HTERT RPE-1 (cell line): Measurements from ENCODE around the gene CCDC116.
"Not testable (repeated sequence)": the region's sequence is repeated elsewhere in the genome, so short reads cannot be mapped to it uniquely, and the experiment has no call there.

Source experiments
- in situ Hi-C: fragments of 300-500 bp; cut with MboI; formaldehyde crosslinking; loops from 4 replicates; pipeline ENCODE4 v1.14.3; 2020; ENCODE audit warnings: low sequenced_read_pairs

The CCDC116 gene

DNA sequence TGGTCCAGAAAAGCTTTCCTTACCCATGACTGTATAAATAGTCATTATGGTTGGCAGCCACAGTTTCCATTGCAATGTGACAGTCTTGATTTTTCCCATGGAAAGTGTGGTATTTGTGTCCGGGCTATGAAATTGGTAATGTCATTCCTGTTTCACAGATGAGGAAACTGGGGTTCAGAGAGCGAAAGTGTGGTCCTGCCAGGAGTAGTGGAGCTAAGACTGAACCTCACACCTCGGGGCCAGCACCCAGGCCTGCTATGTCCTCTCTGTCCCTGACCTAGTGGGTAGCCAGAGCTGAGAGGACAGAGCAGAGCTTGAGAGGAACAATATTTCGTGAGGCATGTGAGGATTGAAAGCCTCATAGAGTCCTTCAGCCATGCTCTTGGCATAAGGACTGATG is 1.5 kb upstream of the CCDC116 start:
- in situ Hi-C loops = no loop called here

DNA sequence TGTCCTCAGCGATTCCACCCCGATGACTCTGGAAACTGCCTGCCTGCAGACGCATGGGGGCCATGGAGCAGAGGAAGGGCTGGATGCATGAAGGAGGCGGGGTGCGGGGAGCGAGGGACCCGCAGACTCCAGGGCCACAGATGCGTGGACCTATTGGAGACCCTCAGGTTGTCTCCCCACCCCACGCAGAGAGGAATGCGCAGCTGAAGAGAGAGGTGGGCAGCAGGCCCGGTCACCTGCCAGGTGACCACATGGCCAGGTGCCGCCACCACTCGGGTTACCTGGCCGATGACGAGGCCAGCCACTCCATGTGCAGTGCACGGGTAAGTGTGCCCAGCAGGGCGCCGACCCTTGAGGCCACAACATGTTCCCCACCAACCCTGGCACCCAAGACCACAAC is 371 bp downstream of the CCDC116 start:
- in situ Hi-C loops = no loop called here

DNA sequence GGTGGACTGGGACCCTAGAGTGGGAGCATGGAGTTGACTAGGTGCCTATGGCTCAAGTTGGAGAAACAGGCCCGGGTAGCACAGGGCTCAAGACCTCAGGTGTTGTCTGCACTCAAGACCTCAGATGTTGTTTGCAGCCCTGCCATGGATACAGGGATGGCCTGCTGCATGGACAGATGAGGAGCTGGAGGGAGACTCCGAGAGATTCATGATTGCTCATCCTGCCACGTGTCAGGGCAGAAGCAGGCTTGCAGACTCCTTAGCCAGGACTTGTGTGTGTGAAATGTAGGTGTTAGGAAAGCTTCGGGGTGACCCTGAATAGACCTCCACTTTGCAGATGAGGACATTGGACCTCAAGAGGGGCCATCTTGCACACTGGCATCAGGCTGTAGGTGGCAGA is 921 bp downstream of the CCDC116 start:
- in situ Hi-C loops = no loop called here

DNA sequence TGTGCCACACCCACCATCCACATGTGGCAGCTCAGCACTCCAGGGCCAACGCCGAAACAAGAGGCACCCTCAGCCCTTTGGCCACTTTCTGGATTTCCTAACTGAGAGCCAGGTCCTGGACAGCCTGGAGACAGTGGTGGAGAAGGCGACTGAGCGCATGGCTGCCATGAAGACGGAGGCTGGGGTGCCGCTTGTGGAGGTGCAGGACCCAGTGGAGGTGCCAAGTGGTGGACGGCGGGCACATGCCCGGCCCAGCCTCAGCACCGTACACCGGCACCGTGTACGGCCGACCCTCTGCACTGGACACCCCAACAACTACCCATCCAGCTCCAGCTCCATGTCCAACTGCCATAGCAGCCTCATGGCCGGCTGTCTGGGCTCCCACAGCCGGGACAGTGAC is 1.5 kb downstream of the CCDC116 start:
- in situ Hi-C loops = no loop called here

DNA sequence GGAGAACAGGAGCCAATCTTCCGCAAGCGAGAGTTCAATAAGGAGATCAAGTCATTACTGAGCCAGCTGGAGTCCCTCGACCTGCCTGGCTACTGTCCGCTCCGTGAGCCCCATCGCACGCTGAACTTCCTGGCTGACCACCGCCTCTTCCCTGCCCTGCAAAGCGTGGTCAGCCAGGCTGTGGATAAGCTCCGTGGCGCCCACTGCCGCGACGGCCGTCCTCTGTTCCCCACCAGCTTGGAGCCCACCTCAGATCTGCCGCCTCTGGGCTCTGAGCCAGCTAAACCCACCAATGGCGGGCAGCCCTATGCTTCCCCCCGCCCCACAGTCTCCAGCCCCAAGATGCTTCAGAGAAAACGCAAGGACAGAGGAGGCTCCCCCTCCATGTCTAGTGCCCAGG is 2.3 kb downstream of the CCDC116 start:
- in situ Hi-C loops = no loop called here

DNA sequence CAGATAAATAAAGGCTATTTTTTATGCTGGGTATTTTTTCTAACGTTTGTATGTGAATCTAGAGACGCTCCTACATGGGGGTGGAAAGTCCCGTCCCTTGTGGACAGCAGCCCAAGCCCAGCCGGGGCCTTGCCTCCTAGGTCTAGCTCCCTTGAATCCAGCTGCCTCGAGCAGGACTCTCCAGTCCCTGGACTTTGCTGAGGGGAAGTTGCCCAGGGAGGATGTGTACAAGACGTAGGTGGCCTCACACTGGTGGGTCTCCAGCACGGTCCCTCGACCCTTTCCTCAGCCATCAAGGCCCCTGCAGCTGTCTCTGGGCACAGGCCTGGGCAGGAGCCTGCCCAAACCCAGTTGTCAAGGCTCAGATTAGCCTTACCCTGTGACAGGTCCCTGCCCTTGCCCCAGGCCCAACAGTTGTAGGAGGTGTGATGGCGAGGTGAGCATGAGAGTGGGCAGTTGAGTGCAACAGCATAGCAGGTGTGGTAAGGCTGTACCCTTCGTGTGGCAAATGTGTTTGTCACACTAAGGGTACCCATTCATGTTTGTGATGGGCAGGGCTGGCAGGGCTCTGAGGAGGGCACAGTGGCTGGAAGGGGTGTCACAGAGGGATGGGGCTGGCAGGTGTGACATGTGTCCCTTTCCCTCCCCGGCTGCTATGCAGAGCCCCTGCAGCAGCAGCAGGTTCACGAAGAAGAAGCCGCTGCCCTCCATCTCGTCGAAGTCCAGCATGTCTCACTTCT is 3.4 kb downstream of the CCDC116 start:
- in situ Hi-C loops = no loop called here

DNA sequence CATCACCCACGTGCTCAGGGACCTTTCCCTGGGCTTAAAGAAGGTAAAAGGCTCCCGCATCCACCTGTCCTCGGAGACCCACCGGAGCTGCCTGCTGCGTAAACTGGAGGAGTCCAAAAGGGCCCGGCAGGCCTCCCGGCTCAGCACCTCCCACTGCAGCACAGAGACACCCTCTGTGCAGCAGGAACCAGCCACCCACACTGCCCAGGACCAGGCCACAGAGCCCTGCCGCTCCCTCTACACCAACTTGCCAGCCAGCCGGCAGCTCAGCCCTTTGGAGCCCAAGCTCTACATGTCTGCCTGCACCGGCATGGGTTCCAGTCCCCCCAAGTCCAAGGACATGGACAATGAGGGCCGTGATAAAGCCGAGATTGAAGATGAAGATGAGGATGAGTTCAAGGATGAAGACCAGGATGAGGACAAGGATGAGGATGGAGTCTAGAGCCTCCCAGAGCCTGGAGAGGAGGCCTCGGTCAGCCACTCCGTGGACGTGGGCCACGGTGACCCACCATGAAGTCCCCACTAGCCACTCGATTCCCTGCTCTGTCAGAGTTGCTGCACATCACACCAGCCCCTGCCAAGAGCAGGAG is 4.2 kb downstream of the CCDC116 start:
- in situ Hi-C loops = no loop called here

DNA sequence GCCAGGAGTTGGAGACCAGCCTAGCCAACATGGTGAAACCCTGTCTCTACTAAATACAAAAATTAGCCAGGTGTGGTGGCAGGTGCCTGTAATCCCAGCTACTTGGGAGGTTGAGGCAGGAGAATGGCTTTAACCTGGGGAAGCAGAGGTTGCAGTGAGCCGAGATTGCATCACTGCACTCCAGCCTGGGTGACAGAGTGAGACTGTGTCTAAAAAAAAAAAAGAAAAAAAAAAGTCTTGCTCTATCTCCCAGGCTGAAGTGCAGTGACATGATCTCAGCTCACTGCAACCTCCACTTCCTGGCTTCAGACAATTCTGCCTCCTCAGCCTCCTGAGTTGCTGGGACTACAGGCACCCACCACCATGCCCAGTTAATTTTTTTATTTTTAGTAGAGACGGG is 4.9 kb downstream of the CCDC116 start:
- in situ Hi-C loops = not testable (repeated sequence)

DNA sequence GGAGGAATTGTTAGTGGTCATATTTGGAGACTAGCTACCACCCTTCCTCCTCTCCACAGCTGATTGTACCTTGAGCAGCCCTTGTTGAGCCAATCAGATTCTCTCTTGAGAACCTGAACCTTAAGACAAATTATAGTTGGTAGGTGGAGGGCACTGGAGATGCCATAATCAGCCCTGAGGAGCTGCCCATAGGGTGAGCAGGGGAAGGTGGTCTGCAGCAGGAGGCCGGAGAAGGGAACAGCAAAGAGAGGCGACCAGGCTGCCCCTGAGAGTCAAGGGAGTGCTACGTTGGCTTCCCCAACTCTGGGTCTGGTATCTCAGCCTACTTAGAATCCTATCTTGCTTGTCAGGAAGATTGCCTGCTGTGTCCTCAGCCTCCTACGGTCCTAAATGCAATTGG is 6.8 kb downstream of the CCDC116 start:
- in situ Hi-C loops = no loop called here

DNA sequence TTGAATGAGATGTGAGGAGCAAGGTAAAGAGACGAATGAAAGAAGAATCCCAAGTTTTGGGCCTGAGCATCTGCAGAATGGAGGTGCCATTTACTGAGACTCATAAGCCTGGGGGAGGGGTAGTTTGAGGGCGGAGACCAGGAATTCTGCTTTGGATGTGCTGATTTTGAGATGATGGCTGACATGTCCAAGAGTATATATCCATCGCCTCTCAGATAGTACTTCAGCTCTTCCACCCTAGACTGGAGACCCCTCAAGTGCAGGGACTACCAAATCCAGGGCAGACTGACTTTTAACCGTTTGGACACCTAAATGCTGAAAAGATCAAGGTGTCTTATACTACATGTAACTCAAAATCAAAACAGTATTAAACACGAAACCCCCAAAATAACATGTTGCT is 8.2 kb downstream of the CCDC116 start:
- in situ Hi-C loops = no loop called here

DNA sequence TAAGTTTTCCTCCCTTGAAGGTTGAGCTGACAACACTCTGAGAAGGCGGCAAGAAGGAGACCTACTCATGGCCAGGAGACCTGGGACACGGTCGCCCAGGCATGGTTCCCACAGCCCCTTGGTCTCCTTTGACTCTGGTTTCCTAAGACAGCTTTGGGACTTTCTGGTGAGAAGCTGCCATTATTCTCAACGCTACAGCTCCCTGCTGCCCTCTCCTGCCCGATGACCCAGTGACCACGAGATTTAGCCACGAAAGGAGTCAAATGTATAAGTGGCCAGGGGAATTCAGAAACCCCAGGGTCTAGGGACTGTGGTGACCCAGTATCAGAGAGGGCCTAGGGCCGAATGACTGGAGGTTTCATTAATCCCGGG is 8.8 kb downstream of the CCDC116 start:
- in situ Hi-C loops = no loop called here

DNA sequence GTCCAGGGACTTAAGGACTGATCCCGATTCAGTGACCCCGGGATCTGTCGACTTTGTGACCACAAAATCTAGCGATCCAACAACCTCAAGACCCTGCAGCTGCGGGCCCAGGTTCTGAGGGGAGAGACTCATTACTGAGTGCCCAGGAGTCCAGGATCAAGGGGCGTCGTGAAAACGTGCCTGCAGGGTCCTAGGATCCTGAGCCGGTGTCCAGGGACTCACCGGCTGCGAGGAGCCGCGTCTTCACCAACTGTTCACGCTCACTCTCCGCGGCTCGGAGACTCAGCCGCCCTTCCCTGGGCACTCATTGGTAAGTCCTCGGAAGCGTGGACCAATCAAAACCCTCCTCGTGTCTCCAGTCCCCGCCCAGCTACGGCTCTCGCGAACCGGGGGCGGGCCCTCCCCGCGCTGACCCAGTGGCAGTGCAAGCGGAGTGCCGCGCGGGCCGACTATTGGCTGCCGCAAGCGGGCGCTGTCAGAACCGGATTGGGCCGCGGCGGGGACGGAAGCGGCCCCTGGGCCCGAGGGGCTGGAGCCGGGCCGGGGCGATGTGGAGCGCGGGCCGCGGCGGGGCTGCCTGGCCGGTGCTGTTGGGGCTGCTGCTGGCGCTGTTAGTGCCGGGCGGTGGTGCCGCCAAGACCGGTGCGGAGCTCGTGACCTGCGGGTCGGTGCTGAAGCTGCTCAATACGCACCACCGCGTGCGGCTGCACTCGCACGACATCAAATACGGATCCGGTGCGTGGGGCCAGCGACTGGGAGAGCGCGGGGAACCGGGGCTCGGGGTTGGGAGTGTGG is 9.4 kb downstream of the CCDC116 start, which contains the start of gene SDF2L1:
Gene SDF2L1, plus strand, starts transcription at position 514 of the 795 bp plus-strand sequence. Its CDS starts 35 bp downstream, at position 549.
- in situ Hi-C loops = no loop called here

DNA sequence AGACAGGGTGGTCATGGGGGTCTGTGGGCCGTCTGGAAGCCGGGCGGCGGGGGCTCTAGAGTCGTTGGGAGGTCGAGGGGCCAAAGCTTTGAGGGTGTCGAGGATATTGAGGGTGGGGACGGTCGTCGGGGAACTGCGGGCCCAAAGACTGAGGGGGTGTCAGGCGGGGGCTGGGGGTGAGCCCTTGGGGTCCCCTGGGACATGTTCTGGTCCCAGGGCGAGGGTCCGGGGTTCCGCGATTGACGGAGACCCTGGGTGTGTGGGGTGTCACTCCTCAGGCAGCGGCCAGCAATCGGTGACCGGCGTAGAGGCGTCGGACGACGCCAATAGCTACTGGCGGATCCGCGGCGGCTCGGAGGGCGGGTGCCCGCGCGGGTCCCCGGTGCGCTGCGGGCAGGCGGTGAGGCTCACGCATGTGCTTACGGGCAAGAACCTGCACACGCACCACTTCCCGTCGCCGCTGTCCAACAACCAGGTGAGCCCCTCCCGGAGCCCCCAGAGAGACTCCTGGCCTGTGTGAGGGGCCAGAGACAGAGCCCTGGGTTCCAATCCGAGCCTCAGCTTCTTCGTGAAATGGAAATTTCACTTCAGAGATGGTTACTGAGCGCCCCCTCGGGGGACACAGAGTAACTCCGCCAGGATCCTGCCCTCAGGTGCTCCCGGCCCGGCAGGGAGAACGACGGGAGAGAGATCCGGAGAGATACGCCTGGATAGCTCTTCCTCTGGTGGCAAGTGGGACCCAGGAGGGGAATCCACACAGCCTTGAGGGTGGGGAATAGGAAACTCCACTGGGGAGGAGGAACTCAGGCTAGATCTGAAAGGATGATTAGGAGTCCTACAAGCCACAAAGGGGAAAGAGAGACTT is 10.3 kb downstream of the CCDC116 start:
- in situ Hi-C loops = no loop called here

DNA sequence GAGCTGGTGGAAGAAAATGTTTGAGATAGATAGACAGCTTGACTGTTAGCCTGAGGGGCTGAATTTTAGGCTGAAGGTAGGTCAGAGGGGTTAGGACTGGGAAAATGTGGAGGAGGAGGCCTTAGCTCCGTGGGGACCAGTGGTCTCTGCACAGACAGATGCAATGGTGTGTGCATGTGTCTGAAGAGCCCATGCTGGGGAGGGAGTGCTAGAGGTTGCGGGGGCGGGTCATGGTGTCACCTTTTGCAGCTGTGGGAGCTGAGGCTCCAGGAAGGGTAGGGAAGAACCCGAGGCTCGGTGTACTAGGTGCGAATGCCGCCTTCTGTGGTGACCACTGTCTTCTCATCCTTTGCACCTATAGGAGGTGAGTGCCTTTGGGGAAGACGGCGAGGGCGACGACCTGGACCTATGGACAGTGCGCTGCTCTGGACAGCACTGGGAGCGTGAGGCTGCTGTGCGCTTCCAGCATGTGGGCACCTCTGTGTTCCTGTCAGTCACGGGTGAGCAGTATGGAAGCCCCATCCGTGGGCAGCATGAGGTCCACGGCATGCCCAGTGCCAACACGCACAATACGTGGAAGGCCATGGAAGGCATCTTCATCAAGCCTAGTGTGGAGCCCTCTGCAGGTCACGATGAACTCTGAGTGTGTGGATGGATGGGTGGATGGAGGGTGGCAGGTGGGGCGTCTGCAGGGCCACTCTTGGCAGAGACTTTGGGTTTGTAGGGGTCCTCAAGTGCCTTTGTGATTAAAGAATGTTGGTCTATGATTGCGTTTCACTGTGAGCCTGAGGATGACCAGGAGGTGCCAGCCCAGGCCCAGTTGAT is 11.2 kb downstream of the CCDC116 start:
- in situ Hi-C loops = no loop called here

DNA sequence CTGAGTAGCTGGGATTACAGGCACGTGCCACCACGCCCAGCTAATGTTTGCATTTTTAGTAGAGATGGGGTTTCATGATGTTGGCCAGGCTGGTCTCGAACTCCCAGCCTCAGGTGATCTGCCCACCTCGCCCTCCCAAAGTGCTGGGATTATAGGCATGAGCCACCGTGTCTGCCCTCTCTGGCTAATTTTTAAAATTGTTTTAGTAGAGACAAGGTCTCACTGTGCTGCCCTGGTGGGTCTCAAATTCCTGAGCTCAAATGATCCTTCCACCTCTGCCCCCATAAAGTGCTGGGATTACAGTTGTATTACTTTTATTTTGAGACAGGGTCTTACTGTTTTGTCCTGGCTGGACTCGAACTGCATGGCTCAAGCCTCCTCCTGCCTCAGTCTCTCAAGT is 13.0 kb downstream of the CCDC116 start:
- in situ Hi-C loops = not testable (repeated sequence)

DNA sequence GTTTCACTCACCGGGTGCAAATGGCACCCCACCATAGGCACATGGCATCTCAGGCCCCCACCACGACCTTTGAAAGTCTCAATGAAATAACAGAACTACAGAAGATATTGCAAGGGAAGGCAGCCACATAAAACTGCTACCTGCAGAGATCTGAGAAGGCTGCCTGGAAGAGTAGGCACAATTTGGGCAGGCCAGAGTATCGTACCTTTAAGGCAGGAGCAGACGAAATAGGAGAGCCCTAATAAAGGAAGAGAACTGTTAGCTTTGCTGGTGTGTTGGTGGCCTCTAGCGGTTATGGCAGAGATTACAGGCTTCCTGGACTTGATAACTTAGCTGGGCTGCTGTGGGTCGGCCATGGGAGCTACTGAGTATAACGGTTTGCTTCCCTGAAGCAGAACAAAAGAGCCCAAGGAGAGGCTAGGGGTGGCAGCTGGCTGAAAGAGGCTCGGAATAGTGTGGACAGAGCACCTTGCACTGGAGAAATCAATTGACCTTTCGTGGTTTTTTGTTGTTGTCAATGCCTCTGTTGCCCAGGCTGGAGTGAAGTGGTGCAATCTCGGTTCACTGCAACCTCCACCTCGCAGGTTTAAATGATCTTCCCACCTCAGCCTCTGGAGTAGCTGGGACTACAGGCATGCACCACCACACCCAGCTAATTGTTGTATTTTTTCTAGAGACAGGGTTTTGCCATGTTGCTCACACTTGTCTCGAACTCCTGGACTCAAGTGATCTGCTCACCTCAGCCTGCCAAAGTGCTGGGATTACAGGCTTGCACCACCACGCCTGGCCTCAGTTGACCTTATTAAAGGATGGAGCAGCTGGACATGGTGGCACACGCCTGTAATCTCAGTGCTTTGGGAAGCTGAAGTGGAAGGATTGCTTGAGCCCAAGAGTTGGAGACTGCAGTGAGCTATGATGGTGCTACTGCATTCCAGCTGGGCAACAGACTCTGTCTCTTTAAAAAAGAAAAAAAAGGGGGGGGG is 14.3 kb downstream of the CCDC116 start:
- in situ Hi-C loops = no loop called here

DNA sequence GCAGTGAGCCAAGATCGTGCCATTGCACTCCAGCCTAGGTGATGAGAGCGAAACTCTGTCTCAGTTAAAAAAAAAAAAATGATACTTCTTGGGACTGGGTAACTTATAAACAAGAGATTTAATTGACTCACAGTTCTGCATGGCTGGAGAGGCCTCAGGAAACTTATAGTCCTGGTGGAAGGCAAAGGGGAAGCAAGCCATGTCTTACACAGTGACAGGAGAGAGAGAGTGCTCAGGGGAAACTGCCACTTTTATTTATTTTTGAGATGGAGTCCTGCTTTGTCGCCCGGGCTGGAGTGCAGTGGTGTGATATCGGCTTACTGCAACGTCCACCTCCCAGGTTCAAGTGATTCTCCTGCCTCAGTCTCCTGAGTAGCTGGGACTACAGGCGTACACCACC is 17.7 kb downstream of the CCDC116 start:
- in situ Hi-C loops = no loop called here

DNA sequence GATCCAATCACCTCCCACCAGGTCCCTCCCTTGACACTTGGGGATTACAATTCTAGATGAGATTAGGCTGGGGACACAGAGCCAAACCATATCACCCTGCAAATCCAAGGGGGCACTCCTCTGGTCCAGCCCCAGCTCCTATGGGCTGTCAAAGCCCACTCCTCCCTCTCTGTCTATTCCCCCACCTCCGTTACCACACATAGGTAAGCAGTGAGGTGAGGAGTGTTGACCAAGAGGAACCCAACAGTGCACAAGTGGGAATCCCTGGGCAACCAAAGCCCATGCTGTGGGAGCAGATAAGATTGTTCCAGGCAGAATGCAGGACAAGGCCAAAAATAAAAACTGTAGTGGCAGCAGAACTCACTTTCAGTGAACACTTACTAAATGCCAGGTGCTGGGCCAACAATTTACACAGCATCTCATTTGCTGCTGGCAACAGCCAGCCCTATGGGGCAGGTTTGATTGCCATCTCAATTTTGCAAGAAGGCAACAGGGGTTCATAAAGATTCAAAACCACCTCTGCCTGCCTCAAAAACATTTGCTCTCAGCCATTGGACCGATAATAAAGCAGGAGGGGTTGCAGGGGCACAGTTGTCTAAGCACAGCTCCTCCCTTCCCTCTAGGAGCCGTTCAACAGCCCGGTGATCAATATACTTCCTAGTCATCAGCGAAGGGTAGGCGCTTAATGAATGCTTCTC is 18.4 kb downstream of the CCDC116 start:
- in situ Hi-C loops = no loop called here
